Stomach smooth muscle (tissue), 2 donors: ENCODE measurements around the gene RNF19B.

Experiments used
- H3K27ac ChIP-seq: one replicate; pipeline ENCODE4 v1.7.0; 2013; ENCODE audit warnings: mild to moderate bottlenecking, low read length, inconsistent platforms
- H3K27me3 ChIP-seq, 2 donors: one replicate each; pipeline ENCODE4 v1.7.0; 2013; ENCODE audit warnings: low read length in 2 of 2; ENCODE audit not compliant: insufficient read depth in 2 of 2, control insufficient read depth in 1 of 2
- H3K36me3 ChIP-seq, 2 donors: one replicate each; pipeline ENCODE4 v1.7.0; 2013; ENCODE audit warnings: low read length in 2 of 2; ENCODE audit not compliant: control insufficient read depth in 2 of 2, insufficient read depth in 2 of 2
- H3K4me1 ChIP-seq: one replicate; pipeline ENCODE4 v1.7.0; 2013; ENCODE audit warnings: low read length; ENCODE audit not compliant: control insufficient read depth, insufficient read depth
- H3K4me3 ChIP-seq, 2 donors: one replicate each; pipeline ENCODE4 v1.7.0; 2013; ENCODE audit warnings: low read length in 2 of 2
- H3K9ac ChIP-seq, 2 donors: one replicate each; pipeline ENCODE4 v1.7.0; 2013; ENCODE audit warnings: low read length in 2 of 2, mild to moderate bottlenecking in 1 of 2
- H3K9me3 ChIP-seq, 2 donors: one replicate each; pipeline ENCODE4 v1.7.0; 2013; ENCODE audit warnings: low read length in 2 of 2; ENCODE audit not compliant: control insufficient read depth in 2 of 2
- donor health status: healthy.
- donor health status: Pancreatic carcinoma.

RNF19B gene

DNA sequence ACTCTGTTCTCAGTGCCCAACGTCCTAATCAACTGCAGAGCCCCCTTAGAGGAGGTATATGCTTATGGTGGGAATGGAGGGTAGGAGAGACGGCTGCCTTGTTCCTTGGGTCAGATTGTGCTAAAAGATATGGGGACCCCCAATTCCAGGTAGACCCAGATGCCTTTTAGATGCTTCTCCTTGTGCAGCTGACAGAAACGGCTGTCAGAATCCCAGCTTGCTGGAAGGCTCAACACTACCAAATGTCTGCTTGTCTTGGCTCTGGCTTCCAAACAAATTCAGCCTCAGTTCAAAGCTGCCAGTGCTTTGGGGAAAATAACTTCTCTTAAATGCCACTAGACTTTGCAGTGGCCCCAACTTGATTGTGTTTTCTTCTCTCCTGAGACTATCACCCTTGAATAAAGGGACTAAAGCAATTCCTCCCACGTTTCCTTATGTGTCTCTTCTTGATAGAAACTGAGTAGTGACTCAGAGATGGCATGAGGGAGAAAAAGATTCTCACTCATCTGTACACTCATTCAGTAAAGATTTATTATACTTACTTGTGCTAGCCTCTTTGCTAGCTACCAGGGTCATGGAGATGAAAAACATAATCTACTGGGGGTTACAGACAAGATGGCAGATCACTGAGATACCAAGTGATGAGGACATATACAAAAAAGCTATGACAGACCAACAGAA is 3.4 kb upstream of the RNF19B start:
- H3K4me3 ChIP-seq, result no peak overlapping the region
- peaks cover 0 to 5% of the 10 kb centered on the region in 2 donors for H3K27me3 ChIP-seq
- H3K9me3 ChIP-seq, result no peaks in the 10 kb centered on the region
- no peak overlapping the region for H3K9ac ChIP-seq
- H3K36me3 ChIP-seq, result no peaks in the 10 kb centered on the region
- H3K27ac ChIP-seq, result no peak overlapping the region
- peaks cover 18% of the 10 kb centered on the region for H3K4me1 ChIP-seq

DNA sequence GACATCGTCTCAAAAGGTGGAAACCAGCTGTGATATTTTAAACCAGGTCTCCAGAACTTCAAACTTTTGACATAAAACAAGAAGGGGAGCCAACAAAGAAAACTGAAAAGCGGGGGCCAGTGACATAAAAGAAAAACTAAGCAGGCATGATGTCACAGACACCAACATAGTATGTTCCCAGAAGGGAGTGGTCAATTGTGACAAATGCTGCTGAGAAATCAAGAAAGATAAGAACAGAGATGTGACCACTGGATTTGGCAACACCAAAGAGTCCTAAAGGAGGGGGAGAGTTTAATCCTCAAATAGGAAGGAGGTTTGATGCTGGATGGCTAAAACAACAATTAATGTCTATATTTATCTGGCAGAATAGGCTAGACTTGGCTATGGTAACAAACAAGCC is 2.3 kb upstream of the RNF19B start:
- H3K27ac ChIP-seq, result no peak overlapping the region
- peaks cover 19% of the 10 kb centered on the region for H3K4me1 ChIP-seq
- no peak overlapping the region for H3K4me3 ChIP-seq
- H3K9ac ChIP-seq, result no peak overlapping the region
- no peaks in the 10 kb centered on the region for H3K36me3 ChIP-seq
- no peaks in the 10 kb centered on the region for H3K9me3 ChIP-seq
- H3K27me3 ChIP-seq, result peaks cover 0 to under 1% of the 10 kb centered on the region in 2 donors

DNA sequence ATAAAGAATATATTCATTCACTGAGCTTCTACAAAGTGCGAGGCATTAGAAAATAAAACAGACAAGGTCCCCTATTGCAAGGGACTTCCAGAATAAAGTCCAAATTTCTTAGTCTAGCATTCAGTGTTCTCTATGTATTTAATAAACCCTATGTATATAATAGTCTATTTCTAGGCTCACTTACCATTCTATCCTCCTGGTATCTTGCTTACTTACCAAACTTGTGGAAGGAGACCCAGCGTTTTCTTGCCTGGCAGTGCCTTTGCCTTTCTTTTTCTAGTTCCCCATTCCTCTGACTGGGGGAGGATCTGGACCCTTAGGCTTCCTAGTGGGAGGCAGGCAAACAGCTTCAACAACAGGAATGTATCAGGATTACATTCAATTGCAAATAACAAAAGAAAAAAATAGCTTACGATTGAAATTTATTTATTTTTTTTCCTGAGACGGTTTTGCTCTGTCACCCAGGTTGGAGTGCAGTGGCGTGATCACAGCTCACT is 690 bp upstream of the RNF19B start:
- Histone ChIP-seq H3K27me3 (no peaks in the 10 kb centered on the region), H3K36me3 (no peaks in the 10 kb centered on the region), H3K4me3 (peak overlapping the region; percentile 54 to 89), H3K4me1 (peaks cover 19% of the 10 kb centered on the region), H3K9me3 (no peaks in the 10 kb centered on the region), H3K9ac (no peak overlapping the region), H3K27ac (peak overlapping the region; percentile 58)

DNA sequence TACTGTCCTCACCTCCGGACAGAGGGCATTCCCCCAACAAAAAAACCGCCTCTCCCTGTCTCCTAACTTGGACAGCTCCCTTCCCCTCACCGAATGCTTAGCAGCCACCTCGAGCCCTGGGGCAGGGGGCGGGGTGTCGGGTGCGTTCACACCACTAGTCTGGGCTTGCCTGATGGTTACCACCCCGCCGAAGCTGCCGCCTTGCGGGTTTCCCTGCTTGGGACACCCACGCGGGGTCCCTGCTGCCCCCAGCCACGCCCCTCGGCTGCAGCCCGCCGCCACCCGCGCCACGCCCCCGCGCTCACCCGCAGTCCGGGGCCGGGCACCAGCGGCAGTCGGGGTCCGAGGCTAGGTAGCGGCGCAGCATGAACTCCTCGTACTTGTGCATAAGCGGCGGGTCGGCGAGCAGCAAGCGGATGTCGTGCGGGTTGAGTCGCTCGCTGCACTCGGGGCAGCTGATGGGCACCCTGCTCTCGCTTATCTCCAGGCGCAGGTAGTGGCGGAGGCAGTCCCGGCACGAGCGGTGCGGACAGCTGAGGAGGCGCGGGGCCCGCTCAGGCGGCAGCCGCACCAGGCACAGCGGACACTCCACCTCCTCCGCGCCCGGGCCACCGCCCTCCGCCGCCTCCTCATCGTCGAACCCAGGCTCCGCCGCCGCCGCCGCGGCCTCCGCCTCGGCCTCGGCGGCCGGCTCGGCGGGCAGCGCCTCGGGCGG is 706 bp downstream of the RNF19B start:
- H3K27me3 ChIP-seq, result no peaks in the 10 kb centered on the region
- no peaks in the 10 kb centered on the region for H3K36me3 ChIP-seq
- H3K9ac ChIP-seq, result peak overlapping the region; percentile 36 to 74
- H3K27ac ChIP-seq, result no peak overlapping the region
- H3K9me3 ChIP-seq, result no peaks in the 10 kb centered on the region
- H3K4me3 ChIP-seq, result peak overlapping the region; percentile 78 to 89
- H3K4me1 ChIP-seq, result peaks cover 19% of the 10 kb centered on the region

DNA sequence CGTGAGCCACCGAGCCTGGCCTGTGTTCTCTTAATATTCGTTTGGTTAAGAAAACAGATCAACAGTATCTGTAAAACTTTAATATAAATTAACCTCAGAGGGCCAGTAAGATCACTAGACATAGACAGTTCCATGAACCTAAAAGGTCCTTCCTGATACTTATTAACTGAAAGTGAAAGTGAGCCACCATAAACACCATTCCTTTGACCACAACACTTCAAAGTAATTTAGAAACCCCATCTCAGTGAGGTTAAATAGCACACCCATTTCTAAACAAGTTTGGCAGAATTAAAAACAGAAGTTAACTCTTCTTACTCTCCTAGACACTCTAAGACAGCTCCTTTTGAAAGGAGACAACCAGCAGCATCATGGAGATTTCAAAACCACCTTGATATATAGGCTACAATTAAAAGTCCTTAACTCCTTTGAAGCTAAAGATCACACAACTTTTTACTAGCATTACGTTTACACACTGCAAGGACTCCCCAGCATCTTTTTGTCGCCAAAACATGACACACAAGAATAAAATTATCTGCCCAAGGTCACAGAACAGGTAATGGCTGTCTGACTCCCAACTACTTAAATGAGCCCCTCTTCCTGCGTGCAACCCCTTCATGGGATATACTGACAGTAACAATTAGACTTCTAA is 2.2 kb downstream of the RNF19B start:
- Histone ChIP-seq H3K27ac (no peak overlapping the region), H3K4me3 (peak overlapping the region; percentile 78 to 89), H3K36me3 (no peaks in the 10 kb centered on the region), H3K9me3 (no peaks in the 10 kb centered on the region), H3K27me3 (no peaks in the 10 kb centered on the region), H3K9ac (no peak overlapping the region), H3K4me1 (peaks cover 19% of the 10 kb centered on the region)

DNA sequence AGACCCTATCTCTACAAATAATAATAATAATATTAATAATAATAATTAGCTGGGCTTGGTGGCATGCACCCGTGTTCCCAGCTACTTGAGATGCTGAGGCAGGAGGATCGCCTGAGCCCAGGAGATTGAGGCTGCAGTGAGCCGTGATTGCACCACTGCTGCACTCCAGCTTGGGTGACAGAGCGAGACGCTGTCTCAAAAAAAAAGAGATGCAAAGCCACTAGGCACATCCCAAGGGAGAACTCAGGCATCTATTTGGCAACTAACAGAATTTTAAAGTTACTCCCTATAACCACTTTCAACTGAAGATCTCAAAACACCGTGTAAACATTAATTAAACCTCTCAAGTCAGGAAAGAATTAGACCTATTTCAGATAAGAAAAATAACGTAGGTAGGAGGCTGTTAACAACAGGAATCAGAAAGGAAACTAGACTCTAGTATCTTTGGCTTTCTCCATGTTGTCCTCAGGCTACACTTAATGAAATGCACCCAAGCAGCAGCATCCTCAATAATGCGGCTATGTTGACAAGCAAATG is 3.7 kb downstream of the RNF19B start:
- Histone ChIP-seq H3K27ac (no peak overlapping the region), H3K36me3 (no peaks in the 10 kb centered on the region), H3K4me1 (peaks cover 19% of the 10 kb centered on the region), H3K9ac (peak overlapping the region in 1 of 2 donors; percentile 28), H3K4me3 (no peak overlapping the region), H3K9me3 (no peaks in the 10 kb centered on the region), H3K27me3 (no peaks in the 10 kb centered on the region)

DNA sequence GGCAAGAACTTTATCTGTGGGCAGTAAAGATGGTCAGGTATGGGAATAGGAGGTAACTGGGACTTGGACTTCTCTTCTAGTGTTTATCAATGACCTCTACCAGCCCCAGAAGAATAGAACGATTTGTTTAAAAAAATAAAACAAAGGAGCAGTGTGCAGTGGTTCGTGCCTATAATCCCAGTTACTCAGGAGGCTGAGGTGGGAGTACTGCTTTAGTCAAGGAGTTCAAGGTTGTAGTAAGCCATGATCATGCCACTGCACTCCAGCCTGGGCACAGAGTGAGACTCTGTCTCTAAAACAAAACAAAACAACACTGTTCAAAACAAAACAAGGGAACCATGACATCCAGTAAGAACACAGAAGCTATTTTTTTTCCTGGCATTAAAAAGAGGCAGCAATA is 4.3 kb downstream of the RNF19B start:
- Histone ChIP-seq H3K27me3 (no peaks in the 10 kb centered on the region), H3K9me3 (no peaks in the 10 kb centered on the region), H3K36me3 (no peaks in the 10 kb centered on the region), H3K4me1 (peaks cover 18% of the 10 kb centered on the region), H3K27ac (no peak overlapping the region), H3K9ac (no peak overlapping the region), H3K4me3 (no peak overlapping the region)

DNA sequence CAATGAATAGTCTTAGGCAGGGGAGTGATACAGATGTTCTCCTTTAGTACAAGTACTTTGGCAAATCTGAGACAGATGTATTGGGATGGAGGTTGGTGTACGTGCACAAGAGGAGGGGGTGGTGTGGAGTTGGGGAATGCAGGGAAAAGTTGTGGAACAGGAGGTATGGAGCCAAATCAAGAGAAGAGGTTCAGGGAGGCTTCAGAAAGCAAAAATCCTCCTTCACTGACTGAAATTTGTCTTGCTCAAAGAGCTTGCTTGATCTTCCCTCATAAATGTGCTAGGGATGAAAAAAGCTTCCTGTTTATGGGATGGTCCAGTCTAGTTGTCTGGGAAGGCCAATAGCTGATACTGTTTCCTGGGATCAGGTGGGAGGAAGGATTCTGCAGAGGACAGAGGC is 5.8 kb downstream of the RNF19B start:
- Histone ChIP-seq H3K27ac (no peak overlapping the region), H3K36me3 (no peaks in the 10 kb centered on the region), H3K9me3 (no peaks in the 10 kb centered on the region), H3K9ac (no peak overlapping the region), H3K4me3 (no peak overlapping the region), H3K27me3 (no peaks in the 10 kb centered on the region), H3K4me1 (peaks cover 11% of the 10 kb centered on the region)

DNA sequence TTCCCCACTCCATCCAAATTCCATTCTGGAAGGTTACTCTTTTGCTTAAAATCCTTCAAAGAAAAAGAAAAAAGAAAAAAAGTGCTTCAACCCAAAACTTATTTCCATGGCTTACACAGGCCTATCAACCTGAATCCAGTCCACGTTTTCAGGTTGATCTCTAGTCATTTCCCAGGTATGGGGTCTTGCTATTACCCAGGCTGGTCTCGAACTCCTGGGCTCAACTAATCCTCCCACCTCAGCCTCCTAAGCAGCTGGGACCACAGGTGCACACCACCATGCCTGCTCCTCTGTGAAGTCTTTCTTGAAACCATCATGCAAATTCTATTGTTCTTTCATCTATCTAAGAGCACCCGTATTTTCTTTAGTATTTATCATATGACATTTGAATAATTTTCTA is 7.6 kb downstream of the RNF19B start:
- Histone ChIP-seq H3K36me3 (no peaks in the 10 kb centered on the region), H3K9me3 (no peaks in the 10 kb centered on the region), H3K4me1 (no peaks in the 10 kb centered on the region), H3K27ac (no peak overlapping the region), H3K9ac (no peak overlapping the region), H3K27me3 (no peaks in the 10 kb centered on the region), H3K4me3 (no peak overlapping the region)

DNA sequence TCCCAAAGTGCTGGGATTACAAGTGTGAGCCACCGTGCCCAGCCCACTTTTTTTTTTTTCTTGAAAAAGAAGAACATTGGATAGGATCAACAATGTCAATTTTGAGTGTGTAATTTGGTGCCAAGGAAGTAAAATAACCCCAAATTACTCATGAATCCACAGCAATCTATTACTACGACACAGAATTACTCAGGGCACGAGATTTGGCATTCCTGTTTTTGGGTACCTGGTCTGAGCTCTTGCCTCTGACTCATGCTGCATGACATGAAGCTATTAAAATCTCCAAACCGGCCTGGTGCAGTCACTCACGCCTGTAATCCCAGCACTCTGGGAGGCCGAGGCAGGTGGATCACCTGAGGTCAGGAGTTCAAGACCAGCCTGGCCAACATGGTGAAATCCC is 10.4 kb downstream of the RNF19B start:
- Histone ChIP-seq H3K27ac (no peak overlapping the region), H3K9ac (no peak overlapping the region), H3K4me3 (no peak overlapping the region), H3K4me1 (peaks cover 3% of the 10 kb centered on the region), H3K27me3 (no peaks in the 10 kb centered on the region), H3K36me3 (no peaks in the 10 kb centered on the region), H3K9me3 (no peaks in the 10 kb centered on the region)
